OCI-M2 (cell line): ENCODE measurements around the gene STAB1.
"Not testable (repeated sequence)": the region's sequence is repeated elsewhere in the genome, so short reads cannot be mapped to it uniquely, and the experiment has no call there.

Source experiments
- DNase-seq: peaks from one replicate; lab custom pipeline; 2025; ENCODE audit not compliant: unreplicated experiment; lab: John Stamatoyannopoulos, UW

STAB1 gene

GRCh38 chr3:52523386-52524257, 28.5 kb downstream of the STAB1 start:
- DNase-seq = no peak

GRCh38 chr3:52524258-52524751, 29.2 kb downstream of the STAB1 start:
- DNase-seq = no peak

- DNase-seq = no peak
Observed at GRCh38 chr3:52524752-52525679, 29.9 kb downstream of the STAB1 start.

- no peak for DNase-seq
Observed at GRCh38 chr3:52525680-52526561, 30.8 kb downstream of the STAB1 start.

- DNase-seq = not testable (repeated sequence)
Observed at GRCh38 chr3:52526671-52527038, 31.5 kb downstream of the STAB1 start.

- DNase-seq = no peak
Observed at GRCh38 chr3:52527039-52527731, 32.0 kb downstream of the STAB1 start.

- no peak for DNase-seq
Observed at GRCh38 chr3:52527732-52528585, 32.8 kb downstream of the STAB1 start.

- no peak for DNase-seq
Observed at GRCh38 chr3:52528586-52529375, 33.6 kb downstream of the STAB1 start.

- DNase-seq = no peak
Observed at GRCh38 chr3:52529376-52530333, 34.5 kb downstream of the STAB1 start.

- DNase-seq = no peak
Observed at GRCh38 chr3:52530918-52531826, 36.0 kb downstream of the STAB1 start.

- no peak for DNase-seq
Observed at GRCh38 chr3:52531860-52532516, 36.9 kb downstream of the STAB1 start.

GRCh38 chr3:52532517-52532837, 37.3 kb downstream of the STAB1 start:
- no peak for DNase-seq

- DNase-seq = no peak
Observed at GRCh38 chr3:52532838-52533622, 37.9 kb downstream of the STAB1 start.

- DNase-seq = no peak
Observed at GRCh38 chr3:52533623-52534280, 38.6 kb downstream of the STAB1 start, which contains the start of gene NT5DC2. Gene NT5DC2 (minus strand): TSS chr3:52533857. CDS start chr3:52533737, 120 bp downstream.
